Neural progenitor cell (in vitro differentiated cells): ENCODE results near the gene NOXA1. TPM values are rescaled to one million over a fixed set of nuclear protein-coding genes. Genes with fewer than 3 reads are reported as not detected.

Experiments
- DNase-seq: peaks from one replicate; pipeline ENCODE4 v3.0.0-alpha.2; 2016; ENCODE audit warnings: low spot score
- H2AFZ ChIP-seq: fragments of 200-600 bp; sonication (generic); replicated peaks from 2 replicates; pipeline ENCODE4 v1.6.1; 2016; ENCODE audit warnings: antibody characterized with exemption
- H3F3A ChIP-seq: fragments of 200-600 bp; sonication (generic); 2 replicates; pipeline ENCODE4 v1.6.1; 2016; ENCODE audit warnings: antibody characterized with exemption, low read depth
- H3K27ac ChIP-seq: fragments of 200-600 bp; sonication (generic); 2 replicates; pipeline ENCODE4 v1.5.1; 2016; ENCODE audit warnings: mild to moderate bottlenecking
- H3K27me3 ChIP-seq: fragments of 200-600 bp; sonication (generic); 2 replicates; pipeline ENCODE4 v1.6.1; 2016; ENCODE audit warnings: mild to moderate bottlenecking, moderate library complexity
- H3K36me3 ChIP-seq: fragments of 200-600 bp; sonication (generic); 2 replicates; pipeline ENCODE4 v1.5.1; 2016
- H3K4me1 ChIP-seq: fragments of 200-600 bp; sonication (generic); 2 replicates; pipeline ENCODE4 v1.6.1; 2016; ENCODE audit warnings: mixed run types
- H3K4me2 ChIP-seq: fragments of 200-600 bp; sonication (generic); 2 replicates; pipeline ENCODE4 v1.6.1; 2016
- H3K4me3 ChIP-seq: fragments of 200-600 bp; sonication (generic); 2 replicates; pipeline ENCODE4 v1.5.1; 2016
- H3K79me2 ChIP-seq: fragments of 200-600 bp; sonication (generic); 2 replicates; pipeline ENCODE4 v1.6.1; 2016; ENCODE audit warnings: low read depth
- H3K9ac ChIP-seq: fragments of 200-600 bp; sonication (generic); 2 replicates; pipeline ENCODE4 v1.6.1; 2016
- H3K9me3 ChIP-seq: fragments of 200-600 bp; sonication (generic); 2 replicates; pipeline ENCODE4 v1.5.1; 2016; ENCODE audit warnings: low read depth
- H4K20me1 ChIP-seq: fragments of 200-600 bp; sonication (generic); 2 replicates; pipeline ENCODE4 v1.6.1; 2016; ENCODE audit warnings: low read depth
- H3K27ac Mint-ChIP-seq: 3 replicates; pipeline ENCODE4 v1.8.0; 2021; ENCODE audit warnings: mixed read lengths
- H3K27me3 Mint-ChIP-seq: 2 replicates; pipeline ENCODE4 v1.8.0; 2022; ENCODE audit warnings: low read depth, mild to moderate bottlenecking, inconsistent platforms, moderate library complexity, mixed read lengths; ENCODE audit not compliant: insufficient read depth
- H3K36me3 Mint-ChIP-seq: 3 replicates; pipeline ENCODE4 v1.8.0; 2021; ENCODE audit warnings: mixed read lengths
- H3K4me1 Mint-ChIP-seq: 3 replicates; pipeline ENCODE4 v1.8.0; 2021; ENCODE audit warnings: mixed read lengths
- H3K4me3 Mint-ChIP-seq: 3 replicates; pipeline ENCODE4 v1.8.0; 2021; ENCODE audit warnings: mild to moderate bottlenecking, moderate library complexity, mixed read lengths
- H3K9me3 Mint-ChIP-seq: 3 replicates; pipeline ENCODE4 v1.8.0; 2020; ENCODE audit warnings: mixed read lengths
- CTCF ChIP-seq: fragments of 200-600 bp; sonication (generic); IDR thresholded peaks from 2 replicates; pipeline ENCODE4 v1.5.1; 2017; ENCODE audit warnings: antibody characterized with exemption, mild to moderate bottlenecking
- EZH2 ChIP-seq: fragments of 200-600 bp; sonication (generic); IDR thresholded peaks from 2 replicates; pipeline ENCODE4 v1.6.1; 2017; ENCODE audit warnings: antibody characterized with exemption, mild to moderate bottlenecking, moderate library complexity
- EZH2phosphoT487 ChIP-seq: fragments of 200-600 bp; sonication (generic); IDR thresholded peaks from 2 replicates; pipeline ENCODE4 v1.6.1; 2017; ENCODE audit warnings: antibody characterized with exemption
- total RNA-seq: library from RNA; depleted of rRNA; stranded (reverse); fragments of >200 nt; gene quantifications from 2 replicates; pipeline ENCODE4 v1.2.3, GENCODE V29; 2015; ENCODE audit warnings: low replicate concordance

Gene NOXA1
- total RNA-seq, 1 donor from 2014 or later, result 0.39 TPM

- Histone ChIP-seq H3K4me2 (no peak overlapping the region), H3F3A (peaks cover 15% of the 10 kb centered on the region), H4K20me1 (peaks cover 56% of the 10 kb centered on the region), H2AFZ (no peak overlapping the region), H3K4me3 (no peak overlapping the region), H3K27ac (no peak overlapping the region), H3K79me2 (peaks cover 7% of the 10 kb centered on the region), H3K9ac (no peak overlapping the region), H3K9me3 (no peaks in the 10 kb centered on the region), H3K36me3 (no peaks in the 10 kb centered on the region), H3K4me1 (peaks cover 24% of the 10 kb centered on the region), H3K27me3 (peaks cover 26% of the 10 kb centered on the region)
- TF ChIP-seq EZH2phosphoT487 (no peak), EZH2 (no peak)
- H3K27ac Mint-ChIP-seq, result no peak overlapping the region
- DNase-seq, result no peak
- no peaks in the 10 kb centered on the region for H3K9me3 Mint-ChIP-seq
- peaks cover 4% of the 10 kb centered on the region for H3K36me3 Mint-ChIP-seq
- peak overlapping the region; percentile 78 for H3K4me3 Mint-ChIP-seq
- peaks cover 3% of the 10 kb centered on the region for H3K27me3 Mint-ChIP-seq
- H3K4me1 Mint-ChIP-seq, result peaks cover 18% of the 10 kb centered on the region
Observed at GRCh38 chr9:137456061-137456863, 33.1 kb downstream of the NOXA1 start.

GRCh38 chr9:137456864-137457405 lies 33.7 kb downstream of the NOXA1 start:
- TF ChIP-seq CTCF, result no peak
- no peak for TF ChIP-seq EZH2
- TF ChIP-seq EZH2phosphoT487, result no peak
- Histone ChIP-seq H3K4me1 (peaks cover 24% of the 10 kb centered on the region), H3K79me2 (peaks cover 7% of the 10 kb centered on the region), H3K36me3 (no peaks in the 10 kb centered on the region), H2AFZ (no peak overlapping the region), H3K4me2 (no peak overlapping the region), H3F3A (peaks cover 15% of the 10 kb centered on the region), H3K27me3 (peaks cover 33% of the 10 kb centered on the region), H3K4me3 (no peak overlapping the region), H4K20me1 (peaks cover 56% of the 10 kb centered on the region), H3K27ac (no peak overlapping the region), H3K9ac (no peak overlapping the region), H3K9me3 (no peaks in the 10 kb centered on the region)
- DNase-seq, result no peak
- Mint-ChIP-seq H3K27ac (no peak overlapping the region), H3K4me3 (peak overlapping the region; percentile 66), H3K36me3 (peaks cover 4% of the 10 kb centered on the region), H3K9me3 (no peaks in the 10 kb centered on the region), H3K4me1 (peaks cover 18% of the 10 kb centered on the region), H3K27me3 (peaks cover 3% of the 10 kb centered on the region)

GRCh38 chr9:137457406-137458193 lies 34.4 kb downstream of the NOXA1 start:
- peaks cover 2% of the 10 kb centered on the region for H3K36me3 Mint-ChIP-seq
- Histone ChIP-seq H3K79me2 (peaks cover 7% of the 10 kb centered on the region), H3K9me3 (no peaks in the 10 kb centered on the region), H3K27ac (no peak overlapping the region), H3K27me3 (peaks cover 40% of the 10 kb centered on the region), H3K4me2 (peak overlapping the region; percentile 95), H2AFZ (no peak overlapping the region), H3K36me3 (no peaks in the 10 kb centered on the region), H3K9ac (no peak overlapping the region), H3K4me3 (peak overlapping the region; percentile 86), H3F3A (peaks cover 15% of the 10 kb centered on the region), H3K4me1 (peaks cover 24% of the 10 kb centered on the region), H4K20me1 (peaks cover 51% of the 10 kb centered on the region)
- peak overlapping the region; percentile 68 for H3K4me3 Mint-ChIP-seq
- H3K9me3 Mint-ChIP-seq, result no peaks in the 10 kb centered on the region
- peaks cover 18% of the 10 kb centered on the region for H3K4me1 Mint-ChIP-seq
- peaks cover 3% of the 10 kb centered on the region for H3K27me3 Mint-ChIP-seq
- no peak for TF ChIP-seq EZH2
- TF ChIP-seq EZH2phosphoT487, result no peak
- no peak for TF ChIP-seq CTCF
- no peak overlapping the region for H3K27ac Mint-ChIP-seq
- DNase-seq, result no peak
